GM21367 (cell line): ENCODE data around the gene ZRANB2.

Experiments
- ATAC-seq: cut with Tn5 transposase; IDR thresholded peaks from one replicate; pipeline ENCODE4 v1.9.1; 2021; ENCODE audit not compliant: unreplicated experiment

ZRANB2 gene

DNA sequence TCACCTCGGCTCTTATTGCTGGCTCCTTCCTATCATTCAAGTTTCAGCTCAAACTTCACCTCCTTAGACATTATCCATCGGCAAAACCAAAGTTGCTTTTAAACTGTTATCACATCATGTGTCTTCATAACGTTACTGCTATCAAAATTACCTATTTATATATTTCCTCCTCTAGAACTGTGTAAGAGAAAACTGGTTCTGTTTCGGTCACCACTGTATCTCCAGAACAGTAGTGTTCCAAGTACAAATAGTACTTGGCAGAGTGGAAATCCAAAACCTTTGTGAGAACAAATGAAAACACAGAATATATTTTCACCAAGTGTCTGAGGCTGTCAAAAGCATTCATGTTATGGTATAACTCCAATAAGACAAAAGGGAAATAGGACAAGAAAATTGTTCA, 9.1 kb downstream of the ZRANB2 start:
- no peak for ATAC-seq

DNA sequence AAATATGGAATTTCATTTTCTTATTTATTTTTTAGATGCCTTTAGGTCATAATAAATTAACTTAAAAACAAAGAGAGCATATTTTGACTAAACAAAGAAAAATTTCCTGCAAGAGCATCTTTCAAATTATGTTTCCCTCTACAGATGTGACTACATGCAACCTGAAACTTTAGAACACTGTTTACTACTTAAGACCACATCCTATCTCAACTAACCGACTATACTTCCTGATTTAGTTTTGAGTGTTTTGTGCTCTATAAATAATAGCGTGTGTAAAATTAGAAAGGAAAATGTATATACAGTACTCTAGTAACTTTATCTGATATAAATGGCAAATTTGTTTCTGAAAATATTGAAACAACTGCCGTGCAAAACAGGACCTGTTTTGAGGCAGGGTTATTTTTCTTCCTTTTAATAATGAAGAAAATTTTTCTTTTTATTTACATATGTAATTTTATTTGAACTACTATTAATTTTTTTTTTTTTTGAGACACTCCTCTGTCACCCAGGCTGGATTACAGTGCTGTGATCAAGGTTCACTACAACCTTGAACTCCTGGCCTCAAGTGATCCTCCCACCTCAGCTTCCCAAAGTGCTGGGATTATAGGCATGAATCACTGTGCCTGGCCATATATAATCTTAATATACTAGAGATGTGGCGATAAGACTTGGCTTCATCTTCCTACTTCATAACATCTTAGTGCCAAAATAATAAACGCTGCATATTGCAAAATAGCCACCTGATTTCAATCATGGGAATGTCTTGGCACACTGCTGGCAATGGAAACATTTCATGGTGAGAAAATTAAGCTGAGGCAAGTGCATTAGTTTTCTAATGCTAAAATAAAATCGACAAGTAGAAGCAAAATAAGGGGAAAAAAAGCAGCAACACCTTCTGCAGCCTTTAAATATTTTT, 12.3 kb downstream of the ZRANB2 start:
- peak; percentile 88 for ATAC-seq

DNA sequence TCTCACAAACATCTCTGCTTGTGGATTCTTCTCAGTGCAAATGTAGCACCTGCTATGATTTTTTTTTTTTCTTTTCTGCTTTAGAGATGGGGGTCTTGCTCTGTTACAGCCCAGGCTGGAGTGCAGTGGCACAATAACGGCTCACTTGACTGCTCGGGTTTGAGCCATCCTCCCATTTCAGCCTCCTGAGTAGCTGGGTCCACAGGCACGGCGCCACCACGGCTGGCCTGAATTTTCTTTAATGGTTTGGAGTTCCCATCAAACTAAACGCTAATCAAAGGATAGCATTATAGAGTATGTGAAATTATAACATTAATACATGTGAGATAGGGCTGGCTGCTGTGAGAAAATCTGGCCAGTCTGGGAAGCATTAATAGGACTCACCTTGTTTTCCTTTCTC, 26.0 kb downstream of the ZRANB2 start:
- ATAC-seq, result no peak

DNA sequence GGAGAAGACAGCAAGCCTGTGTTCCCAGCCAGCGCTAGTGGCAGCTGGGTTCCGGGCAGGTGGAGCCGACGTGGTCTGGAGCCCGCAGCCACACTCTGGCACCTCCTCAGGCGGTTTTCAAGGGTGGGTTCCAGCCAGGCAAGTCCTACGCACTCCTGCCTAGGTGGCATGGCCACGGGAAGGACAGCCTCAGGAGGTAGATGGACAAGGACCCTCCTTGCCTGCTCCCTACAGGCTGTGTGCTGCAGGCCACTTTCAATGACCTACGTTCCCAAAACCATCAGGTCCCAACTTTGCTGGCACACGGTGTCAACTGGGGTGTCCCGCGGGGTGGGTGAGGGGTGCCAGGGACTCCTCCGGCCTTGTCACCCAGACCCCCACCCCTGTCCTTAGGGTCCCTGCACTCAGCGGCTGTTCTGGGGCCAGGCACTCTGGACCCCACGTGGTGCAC, 26.5 kb downstream of the ZRANB2 start:
- ATAC-seq, result no peak

DNA sequence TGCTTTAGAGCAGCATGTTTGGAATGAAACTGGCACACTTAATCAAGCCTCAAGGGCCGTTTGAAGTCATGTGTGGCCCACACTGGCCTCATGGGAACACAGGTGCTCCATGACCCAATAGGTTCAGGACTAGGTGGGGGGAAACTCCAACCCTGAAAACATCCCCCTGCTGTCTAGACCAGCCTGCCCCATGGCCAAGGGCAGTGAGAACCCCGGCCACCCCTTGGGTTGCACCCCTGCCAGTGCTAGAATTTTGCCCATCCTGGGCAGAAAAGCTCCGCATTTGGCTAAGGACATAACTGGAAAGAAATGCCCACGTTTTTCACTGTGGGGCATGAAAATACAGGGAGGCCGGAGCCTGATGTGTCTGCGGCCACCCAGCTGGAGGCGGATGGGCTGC, 27.1 kb downstream of the ZRANB2 start:
- no peak for ATAC-seq

DNA sequence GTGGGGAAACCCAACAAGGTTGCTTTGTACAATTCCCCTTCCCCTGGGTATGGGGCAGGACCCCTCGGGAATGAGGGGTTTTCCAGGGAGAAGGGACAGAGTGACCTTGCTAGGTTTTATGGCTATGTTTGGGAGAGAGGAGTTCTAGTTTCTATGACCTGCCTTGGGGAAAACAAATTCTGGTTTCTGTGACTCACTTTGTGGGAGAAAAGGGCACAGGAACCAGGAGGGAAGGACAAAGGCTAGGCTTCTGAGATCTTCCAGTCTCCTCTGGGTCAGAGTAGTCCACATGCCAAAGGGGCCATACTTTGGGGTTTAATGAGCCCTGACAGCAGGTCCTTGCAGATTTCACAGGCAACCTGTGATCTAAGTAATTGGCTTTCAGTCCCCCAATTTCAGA, 27.7 kb downstream of the ZRANB2 start:
- no peak for ATAC-seq

DNA sequence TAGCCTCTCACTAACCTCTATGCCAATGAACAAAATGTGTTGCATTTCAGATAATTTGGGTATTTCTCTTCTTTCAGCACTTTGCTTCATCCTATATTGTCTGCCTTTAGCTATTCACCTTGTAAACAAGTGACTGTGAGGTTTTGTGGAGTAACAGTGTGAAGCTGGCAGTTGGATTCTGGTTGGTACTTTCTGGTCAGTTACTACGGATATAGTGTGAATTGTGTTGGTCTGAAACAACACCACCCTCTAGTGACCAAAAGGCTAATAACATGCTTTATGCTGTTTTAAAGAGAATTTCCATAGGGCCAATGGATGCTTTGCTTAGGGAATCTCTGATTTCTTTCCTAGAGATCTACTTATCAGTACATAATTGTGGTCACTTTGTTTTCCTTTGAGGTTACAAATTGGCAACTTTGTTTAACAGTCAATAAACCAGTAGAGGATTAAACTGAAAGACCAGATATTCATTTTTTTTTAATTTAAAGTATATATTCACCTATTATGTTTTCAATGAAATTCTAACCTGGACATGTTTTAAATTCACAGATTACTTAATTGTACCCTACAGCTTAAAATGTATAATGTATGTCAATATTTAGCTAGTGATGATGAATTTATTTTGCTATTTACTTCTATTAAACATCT, 30.8 kb downstream of the ZRANB2 start:
- peak; percentile 60 for ATAC-seq

DNA sequence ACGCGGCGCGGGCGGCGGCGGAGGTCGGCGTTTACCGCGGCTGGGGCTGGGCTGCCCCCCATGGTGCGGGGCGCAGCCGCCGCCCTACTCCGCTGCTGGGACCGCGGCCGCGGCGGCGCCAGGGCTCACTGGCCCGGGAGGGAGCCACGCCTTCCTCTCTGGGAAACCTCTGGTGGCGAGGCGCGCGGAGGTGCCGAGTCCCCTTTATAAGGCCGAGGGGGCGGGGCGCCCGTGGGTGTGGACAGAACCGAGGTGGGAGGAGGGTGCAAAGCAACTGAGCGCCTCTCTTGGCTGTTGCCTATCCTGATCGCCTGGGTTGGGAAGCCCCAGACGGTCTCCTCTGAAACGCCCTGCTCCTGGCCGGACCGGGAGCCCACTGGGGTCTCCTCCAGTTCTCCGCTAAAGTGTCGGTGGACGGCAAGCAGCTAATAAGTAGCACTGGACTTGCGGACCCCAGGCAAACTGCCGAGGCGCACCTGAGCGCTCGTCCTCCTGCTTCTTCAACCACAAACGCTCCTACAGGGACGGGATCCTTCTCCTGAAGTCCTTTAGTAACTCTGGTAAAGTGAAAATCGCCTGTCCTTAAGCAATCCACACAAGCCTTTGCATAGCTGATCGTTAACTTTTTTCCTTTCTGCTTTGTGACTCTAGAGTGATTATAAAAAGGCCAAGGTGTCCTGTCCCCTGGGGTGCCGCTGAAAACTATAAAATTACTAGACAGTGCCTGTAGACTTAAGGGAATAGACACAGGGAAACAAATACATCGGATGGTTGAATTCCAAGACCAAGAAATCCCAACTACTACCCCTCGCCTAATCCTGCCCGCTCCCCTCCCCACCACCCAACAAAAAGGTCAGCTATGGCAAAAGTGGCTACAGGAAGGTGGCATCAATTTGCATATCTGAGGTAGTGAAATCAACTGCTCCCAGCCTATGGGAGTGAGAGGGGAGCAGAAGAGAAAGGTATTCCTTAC, 32.9 kb downstream of the ZRANB2 start, which contains the start of gene PTGER3:
Gene PTGER3, minus strand, starts transcription at position 182 of the 973 bp plus-strand sequence. CDS start 239 bp downstream, outside the sequence.
- ATAC-seq, result no peak

DNA sequence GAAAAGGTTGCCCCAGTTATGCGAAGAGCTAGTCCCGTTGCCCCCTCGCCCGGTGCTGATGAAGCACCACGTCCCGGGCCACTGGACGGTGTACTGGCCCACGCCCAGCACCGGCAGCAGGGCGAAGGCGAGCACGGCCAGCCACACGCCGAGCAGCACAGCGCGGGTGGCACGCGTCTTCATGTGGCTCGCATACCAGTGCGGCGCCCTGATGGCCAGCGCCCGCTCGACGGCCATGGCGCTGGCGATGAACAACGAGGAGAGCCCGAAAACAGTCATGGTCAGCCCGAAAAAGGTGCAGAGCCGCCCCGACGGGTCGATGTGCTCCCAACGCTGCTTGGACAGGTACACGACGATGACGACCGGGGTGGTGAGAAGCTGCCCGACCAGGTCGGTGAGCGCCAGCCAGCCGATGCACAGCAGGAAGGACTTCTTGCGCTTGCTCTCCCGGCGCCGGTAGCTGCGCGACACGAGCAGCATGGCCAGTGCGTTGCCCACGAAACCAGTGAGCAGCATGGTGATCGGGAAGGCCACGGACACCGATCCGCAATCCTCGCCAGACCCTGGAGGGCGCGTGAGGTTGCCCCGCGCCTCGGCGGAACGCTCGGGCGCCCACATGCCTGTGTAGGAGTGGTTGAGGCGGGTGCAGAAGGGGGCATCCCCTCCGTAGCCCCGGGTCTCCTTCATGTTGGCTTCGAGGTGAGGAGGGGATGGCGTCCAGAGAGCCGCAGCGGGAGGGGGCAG, 33.8 kb downstream of the ZRANB2 start:
- no peak for ATAC-seq

DNA sequence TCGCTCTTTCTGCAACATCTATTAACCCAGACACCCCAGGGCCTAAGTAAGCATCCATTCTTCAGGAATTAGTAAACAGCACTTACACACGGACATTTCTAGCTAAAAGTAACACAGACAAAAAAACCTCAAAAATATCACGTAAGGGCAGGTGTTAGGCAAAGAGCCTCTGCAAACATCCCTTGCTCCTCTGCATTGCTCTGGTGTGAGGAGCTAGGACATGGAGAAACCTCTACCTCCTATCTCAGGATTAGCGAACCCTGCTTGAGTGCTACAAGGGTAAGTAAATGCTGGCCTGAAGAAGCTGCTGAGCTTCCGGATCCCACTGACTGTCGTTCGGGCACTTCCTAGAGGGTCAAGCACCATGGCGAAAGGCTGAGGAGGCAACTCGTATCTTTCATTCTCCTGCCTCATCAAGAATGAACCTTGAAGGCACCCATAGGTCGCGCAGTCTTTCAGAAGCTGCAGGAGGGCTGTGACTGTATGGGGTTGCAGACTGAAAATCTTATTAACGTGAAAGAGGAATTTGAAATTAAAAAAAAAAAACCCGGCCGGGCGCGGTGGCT, 35.3 kb downstream of the ZRANB2 start:
- no peak for ATAC-seq

DNA sequence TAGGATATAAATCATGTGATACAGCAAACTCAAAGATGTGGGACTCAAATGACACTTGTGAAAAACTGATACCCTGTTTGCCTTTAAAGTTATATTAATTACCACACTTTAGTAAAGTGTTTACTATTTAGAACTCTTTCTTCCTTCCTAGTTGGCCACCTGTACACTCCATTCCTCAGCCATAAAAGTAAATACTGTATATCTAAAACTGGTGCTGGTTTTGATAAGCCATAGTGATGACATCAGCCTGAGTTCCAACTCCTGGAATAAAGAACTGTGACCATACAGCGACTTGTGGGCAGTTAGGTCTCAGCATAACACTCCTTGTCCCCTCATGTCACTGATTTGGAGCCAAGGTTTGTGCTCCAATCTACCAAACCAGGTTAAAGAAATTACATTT, 36.0 kb downstream of the ZRANB2 start:
- no peak for ATAC-seq

DNA sequence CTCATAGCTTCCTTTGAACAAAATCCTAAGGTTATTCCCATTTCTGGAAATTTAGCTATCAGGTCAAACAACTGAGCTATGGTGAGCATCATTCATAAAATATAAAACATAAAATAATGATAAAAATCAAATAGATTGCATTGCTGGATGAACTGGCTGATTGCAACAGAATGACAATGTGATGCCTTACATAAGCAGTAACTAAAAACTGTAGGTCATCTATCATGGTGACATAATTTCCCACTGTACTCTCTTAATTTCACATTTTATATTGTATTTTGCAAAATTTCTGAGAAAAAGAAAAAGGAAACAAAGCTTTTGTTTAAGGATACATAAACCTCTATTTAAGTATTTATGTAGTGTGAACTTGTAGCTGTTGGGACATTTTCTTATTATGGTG, 37.8 kb downstream of the ZRANB2 start:
- no peak for ATAC-seq

DNA sequence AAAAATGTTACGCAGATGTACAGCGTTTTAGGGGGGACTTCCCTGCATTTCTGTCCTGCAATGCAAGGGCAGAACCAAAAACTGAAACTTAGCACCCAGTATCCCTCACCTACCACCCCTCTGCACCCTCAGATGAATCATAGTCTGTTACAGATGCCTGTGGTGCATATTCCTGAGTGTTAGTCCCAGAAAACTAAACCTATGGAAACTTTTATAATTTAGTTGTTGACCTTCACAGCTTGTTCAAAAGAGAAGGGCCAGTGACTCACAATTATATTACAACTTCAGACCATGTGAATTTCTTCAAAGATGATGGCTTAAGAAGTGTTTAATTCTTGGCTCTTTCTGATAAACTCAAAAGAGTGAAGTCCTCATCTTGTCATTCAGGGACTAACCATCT, 39.0 kb downstream of the ZRANB2 start:
- ATAC-seq, result no peak

DNA sequence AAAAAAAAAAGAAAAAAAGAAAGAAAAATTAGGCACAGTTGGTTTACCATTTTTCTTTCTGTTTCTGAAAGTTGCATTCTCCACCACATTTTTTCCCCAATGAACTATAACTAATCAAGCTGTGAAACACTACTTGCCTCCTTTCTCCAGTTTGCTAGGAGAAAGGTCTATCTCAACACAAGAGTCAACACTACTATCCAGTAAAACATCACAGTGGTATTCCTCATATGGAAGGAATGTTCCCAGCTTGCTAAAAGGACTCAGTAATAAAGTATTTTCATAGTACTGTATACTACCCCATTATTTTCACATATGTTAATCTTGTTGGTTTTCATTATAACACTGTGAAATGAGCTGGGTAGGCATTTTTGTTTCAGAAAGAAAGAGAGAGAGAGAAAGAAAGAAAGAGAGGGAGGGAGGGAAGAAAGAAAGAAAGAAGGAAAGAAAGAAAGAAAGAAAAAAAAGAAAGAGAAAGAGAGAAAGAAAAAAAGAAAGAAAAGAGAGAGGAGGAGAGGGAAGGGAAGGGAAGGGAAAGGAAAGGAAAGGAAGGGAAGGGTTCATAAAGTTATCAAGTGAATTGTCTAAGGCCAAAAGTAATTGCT, 41.1 kb downstream of the ZRANB2 start:
- no peak for ATAC-seq

DNA sequence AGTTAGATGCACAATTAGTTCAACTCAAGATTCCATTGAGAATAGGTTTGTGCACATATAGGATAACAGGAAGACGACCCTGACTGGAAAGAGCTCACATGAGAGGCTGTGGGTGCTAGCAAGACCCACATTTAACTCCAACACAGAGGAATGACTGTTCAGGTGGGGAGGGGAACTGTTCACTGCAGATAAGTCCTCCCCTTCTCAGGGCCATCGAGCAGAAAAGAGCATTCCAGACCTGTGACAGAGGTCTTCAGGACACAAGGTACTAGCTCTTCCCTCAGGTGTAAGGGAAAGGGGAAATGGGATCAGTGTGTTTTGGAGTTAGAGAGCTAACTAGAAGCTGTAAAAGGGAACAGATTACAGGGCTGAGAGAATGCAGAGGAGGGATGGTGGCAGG, 41.9 kb downstream of the ZRANB2 start:
- ATAC-seq, result no peak

DNA sequence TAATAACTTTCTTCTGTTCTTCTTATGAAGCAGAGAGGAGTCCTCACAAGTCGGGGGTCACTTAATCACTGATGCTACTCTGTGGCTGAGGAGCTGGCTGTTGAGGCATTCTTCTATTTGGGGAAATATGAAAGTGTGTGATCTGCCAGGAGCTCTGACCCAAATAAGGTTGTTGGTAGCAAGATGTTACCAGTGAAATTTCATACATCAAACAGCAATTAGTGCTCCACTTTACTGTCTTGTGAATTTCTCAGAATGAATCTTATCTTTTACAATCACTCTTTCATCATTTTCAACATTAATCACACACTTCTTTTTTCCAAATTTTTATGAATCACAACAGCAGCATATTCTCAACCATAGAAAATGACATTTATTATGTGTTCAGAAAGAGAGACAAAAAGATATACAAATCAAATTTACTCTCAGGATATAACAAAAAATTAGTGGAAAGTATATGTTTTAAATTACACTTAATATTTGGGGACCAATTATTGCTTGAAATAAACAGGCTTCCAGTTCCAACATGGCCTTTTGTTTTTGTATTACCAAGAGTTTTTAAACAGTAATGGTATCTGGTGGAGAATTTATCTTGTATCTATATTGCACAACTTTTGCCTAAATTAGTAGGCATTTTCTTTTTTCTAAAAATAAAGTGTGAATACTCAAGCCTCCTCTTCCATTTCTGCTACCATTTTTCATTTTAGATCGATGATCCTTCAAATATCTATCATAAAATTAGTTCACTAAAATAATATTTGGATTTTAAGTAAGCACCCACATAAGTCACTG, 42.8 kb downstream of the ZRANB2 start:
- no peak for ATAC-seq

DNA sequence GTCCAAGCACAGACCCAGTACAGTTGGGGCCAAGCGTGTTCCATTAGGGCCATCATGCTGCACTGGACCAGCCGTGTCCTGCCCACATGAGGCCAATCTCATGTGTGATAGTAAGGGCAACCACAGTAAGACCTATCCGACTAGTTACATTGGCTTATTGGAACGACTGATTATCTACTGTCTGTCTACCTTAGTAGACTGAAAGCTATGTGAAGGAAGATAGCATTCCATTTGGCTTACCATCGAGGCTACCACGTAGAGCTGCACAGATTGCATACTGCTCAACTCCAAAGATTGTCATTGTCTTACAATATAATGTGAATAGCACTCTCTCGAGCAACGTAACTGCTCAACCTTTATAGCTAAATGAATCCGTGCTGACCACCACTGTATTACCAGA, 43.8 kb downstream of the ZRANB2 start:
- no peak for ATAC-seq

DNA sequence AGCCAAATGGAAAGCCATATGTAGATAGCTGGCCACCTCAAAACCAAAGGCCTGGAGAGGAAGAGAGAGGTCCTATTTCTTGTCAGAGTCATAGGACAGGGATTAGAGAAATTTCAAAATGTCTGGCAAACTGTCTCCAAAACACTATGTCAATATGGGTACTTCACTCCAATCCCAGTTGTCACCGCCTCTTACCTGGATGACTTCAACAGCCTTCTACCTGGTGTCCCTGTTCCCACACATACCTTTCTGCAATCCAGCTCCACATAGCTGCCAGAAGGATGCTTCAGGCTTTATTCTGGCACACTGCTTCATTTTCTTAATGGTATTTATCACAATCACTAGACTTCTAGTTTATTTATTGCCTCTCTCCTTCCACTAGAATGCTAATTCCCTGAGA, 47.7 kb downstream of the ZRANB2 start:
- ATAC-seq, result no peak

DNA sequence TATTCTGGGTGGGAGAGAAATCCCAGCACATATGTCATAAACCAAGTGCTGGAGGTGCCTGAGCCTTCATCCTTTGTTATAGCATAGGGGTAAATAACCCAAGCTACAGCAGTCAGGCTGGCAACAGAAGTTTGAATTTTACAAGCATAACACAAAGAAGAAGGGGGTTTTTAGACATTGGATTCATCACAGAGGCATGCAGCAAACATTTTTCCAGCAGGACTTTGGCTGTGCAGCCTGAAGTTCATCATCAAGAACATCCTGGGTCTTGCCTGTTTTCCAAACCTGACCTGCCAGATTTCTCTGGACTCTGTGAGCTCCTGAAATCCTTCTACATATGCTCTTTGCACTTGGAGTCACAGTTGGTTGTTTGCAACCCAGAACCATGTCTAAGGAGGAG, 49.4 kb downstream of the ZRANB2 start:
- no peak for ATAC-seq
